GM23248 (cell line): Measurements from ENCODE around the gene C2CD5.

Experiments used
- EZH2 ChIP-seq: fragments of 200-600 bp; sonication (generic); IDR thresholded peaks from 2 replicates; pipeline ENCODE4 v1.6.1; 2018; ENCODE audit warnings: antibody characterized with exemption, mild to moderate bottlenecking; ENCODE audit not compliant: insufficient read depth, poor library complexity, severe bottlenecking
- EZH2phosphoT487 ChIP-seq: fragments of 200-600 bp; sonication (generic); IDR thresholded peaks from 2 replicates; pipeline ENCODE4 v1.6.1; 2018; ENCODE audit warnings: antibody characterized with exemption, moderate library complexity, mild to moderate bottlenecking, low read depth; ENCODE audit not compliant: insufficient read depth

GRCh38 chr12:22477166-22477893, 67.0 kb downstream of the C2CD5 start:
- TF ChIP-seq EZH2 (no peak), EZH2phosphoT487 (peak; percentile 60; the same call in 1 of the 2 replicates)
